Measurements from ENCODE around the gene LCE2B.

- no peak for TF ChIP-seq EZH2 (optimal IDR thresholded peaks at IDR 0.05; ENCODE audit: low read depth, low read length)
- TF ChIP-seq, protein P1, sequence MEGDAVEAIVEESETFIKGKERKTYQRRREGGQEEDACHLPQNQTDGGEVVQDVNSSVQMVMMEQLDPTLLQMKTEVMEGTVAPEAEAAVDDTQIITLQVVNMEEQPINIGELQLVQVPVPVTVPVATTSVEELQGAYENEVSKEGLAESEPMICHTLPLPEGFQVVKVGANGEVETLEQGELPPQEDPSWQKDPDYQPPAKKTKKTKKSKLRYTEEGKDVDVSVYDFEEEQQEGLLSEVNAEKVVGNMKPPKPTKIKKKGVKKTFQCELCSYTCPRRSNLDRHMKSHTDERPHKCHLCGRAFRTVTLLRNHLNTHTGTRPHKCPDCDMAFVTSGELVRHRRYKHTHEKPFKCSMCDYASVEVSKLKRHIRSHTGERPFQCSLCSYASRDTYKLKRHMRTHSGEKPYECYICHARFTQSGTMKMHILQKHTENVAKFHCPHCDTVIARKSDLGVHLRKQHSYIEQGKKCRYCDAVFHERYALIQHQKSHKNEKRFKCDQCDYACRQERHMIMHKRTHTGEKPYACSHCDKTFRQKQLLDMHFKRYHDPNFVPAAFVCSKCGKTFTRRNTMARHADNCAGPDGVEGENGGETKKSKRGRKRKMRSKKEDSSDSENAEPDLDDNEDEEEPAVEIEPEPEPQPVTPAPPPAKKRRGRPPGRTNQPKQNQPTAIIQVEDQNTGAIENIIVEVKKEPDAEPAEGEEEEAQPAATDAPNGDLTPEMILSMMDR (IDR thresholded peaks at IDR 0.05; ENCODE audit: low read length): no peak
Observed at GRCh38 chr1:152681616-152682015, 4.3 kb upstream of the LCE2B start.
